ENCODE results near the gene TSPAN3. TPM values are rescaled to one million over a fixed set of nuclear protein-coding genes. Genes with fewer than 3 reads are reported as not detected.

TSPAN3 gene
- total and polyA plus RNA-seq, 4 donors: 49.3 to 82.8 (median 78.7) TPM

GRCh38 chr15:77097921-77098320, 27.0 kb upstream of the TSPAN3 start:
- H3K4me1 ChIP-seq (ENCODE audit: control insufficient read depth in 4 of 4, insufficient read depth in 4 of 4, low read length in 3 of 4): no peaks in the 10 kb centered on the region
- no peak overlapping the region for H3K27ac ChIP-seq (ENCODE audit: low read depth in 1 of 2, low read length in 2 of 2)
- H3K9ac ChIP-seq (ENCODE audit: low read depth in 1 of 2, low read length in 2 of 2): no peak overlapping the region
- no peaks in the 10 kb centered on the region for H3K36me3 ChIP-seq (ENCODE audit: control insufficient read depth in 4 of 4, insufficient read depth in 3 of 4, low read depth in 1 of 4, low read length in 3 of 4)
- WGBS: 98% methylated on average over 5 of the region's 5 CpGs
- H3K9me3 ChIP-seq (ENCODE audit: control insufficient read depth in 4 of 4, low read length in 3 of 4): no peaks in the 10 kb centered on the region
- no peaks in the 10 kb centered on the region for H3K27me3 ChIP-seq (ENCODE audit: control insufficient read depth in 4 of 4, insufficient read depth in 4 of 4, low read length in 3 of 4)
- no peak for TF ChIP-seq GABPA (IDR thresholded peaks at IDR 0.05 in 1 of 2, conservative IDR thresholded peaks at IDR 0.05 in 1 of 2)
- TF ChIP-seq JUND (IDR thresholded peaks at IDR 0.05): no peak
- no peak for TF ChIP-seq YY1 (IDR thresholded peaks at IDR 0.05)
- no peak for TF ChIP-seq EGR1 (IDR thresholded peaks at IDR 0.05; ENCODE audit: low read depth in 2 of 2)
- no peak for TF ChIP-seq RXRA (IDR thresholded peaks at IDR 0.05)
- TF ChIP-seq TAF1 (conservative IDR thresholded peaks at IDR 0.05): no peak
- TF ChIP-seq, protein P1, sequence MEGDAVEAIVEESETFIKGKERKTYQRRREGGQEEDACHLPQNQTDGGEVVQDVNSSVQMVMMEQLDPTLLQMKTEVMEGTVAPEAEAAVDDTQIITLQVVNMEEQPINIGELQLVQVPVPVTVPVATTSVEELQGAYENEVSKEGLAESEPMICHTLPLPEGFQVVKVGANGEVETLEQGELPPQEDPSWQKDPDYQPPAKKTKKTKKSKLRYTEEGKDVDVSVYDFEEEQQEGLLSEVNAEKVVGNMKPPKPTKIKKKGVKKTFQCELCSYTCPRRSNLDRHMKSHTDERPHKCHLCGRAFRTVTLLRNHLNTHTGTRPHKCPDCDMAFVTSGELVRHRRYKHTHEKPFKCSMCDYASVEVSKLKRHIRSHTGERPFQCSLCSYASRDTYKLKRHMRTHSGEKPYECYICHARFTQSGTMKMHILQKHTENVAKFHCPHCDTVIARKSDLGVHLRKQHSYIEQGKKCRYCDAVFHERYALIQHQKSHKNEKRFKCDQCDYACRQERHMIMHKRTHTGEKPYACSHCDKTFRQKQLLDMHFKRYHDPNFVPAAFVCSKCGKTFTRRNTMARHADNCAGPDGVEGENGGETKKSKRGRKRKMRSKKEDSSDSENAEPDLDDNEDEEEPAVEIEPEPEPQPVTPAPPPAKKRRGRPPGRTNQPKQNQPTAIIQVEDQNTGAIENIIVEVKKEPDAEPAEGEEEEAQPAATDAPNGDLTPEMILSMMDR (IDR thresholded peaks at IDR 0.05; ENCODE audit: low read depth, low read length, missing input control): no peak
- TF ChIP-seq REST (IDR thresholded peaks at IDR 0.05): no peak
- TF ChIP-seq RAD21 (IDR thresholded peaks at IDR 0.05): no peak
- no peak for TF ChIP-seq FOXA2 (IDR thresholded peaks at IDR 0.05)
- no peak for TF ChIP-seq SP1 (IDR thresholded peaks at IDR 0.05)
- no peak for TF ChIP-seq NR2F2 (IDR thresholded peaks at IDR 0.05)
- no peak for TF ChIP-seq HNF4G (IDR thresholded peaks at IDR 0.05)
- TF ChIP-seq FOXA1 (IDR thresholded peaks at IDR 0.05): no peak
- TF ChIP-seq ZBTB33 (IDR thresholded peaks at IDR 0.05): no peak
- TF ChIP-seq, protein P2, sequence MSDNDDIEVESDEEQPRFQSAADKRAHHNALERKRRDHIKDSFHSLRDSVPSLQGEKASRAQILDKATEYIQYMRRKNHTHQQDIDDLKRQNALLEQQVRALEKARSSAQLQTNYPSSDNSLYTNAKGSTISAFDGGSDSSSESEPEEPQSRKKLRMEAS (IDR thresholded peaks at IDR 0.05): no peak
- TF ChIP-seq ATF3 (IDR thresholded peaks at IDR 0.05): no peak
- no peak for TF ChIP-seq HNF4A (conservative IDR thresholded peaks at IDR 0.05)
- no peak for DNase-seq (ENCODE audit: low spot score)
- no peak overlapping the region for H3K4me3 ChIP-seq (ENCODE audit: low read depth in 1 of 3, low read length in 3 of 3)

Measured in liver (tissue), 9 donors.